MCF 10A (cell line): ENCODE measurements around the gene GPR152. TPM values are rescaled to one million over a fixed set of nuclear protein-coding genes. Genes with fewer than 3 reads are reported as not detected.
"Not testable (repeated sequence)": the region's sequence is repeated elsewhere in the genome, so short reads cannot be mapped to it uniquely, and the experiment has no call there.

Source experiments
- BruUV-seq: library from RNA; stranded (reverse); fragments of 400-500 nt; replicated peaks from 2 replicates; lab custom pipeline; 2021; lab: Mats Ljungman, UMichigan
- CTCF ChIA-PET: fragments of 300-600 bp; sonication (Branson Sonifier 250); formaldehyde crosslinking; extraction: SDS; loops from one replicate; lab custom pipeline; 2021; ENCODE audit warnings: antibody characterized with exemption, inconsistent platforms; lab: Yijun Ruan, JAX
- POLR2A ChIA-PET: fragments of 300-600, 350-650 bp; sonication (Branson Sonifier 250); formaldehyde crosslinking; extraction: SDS; loops from one replicate; lab custom pipeline; 2020; ENCODE audit warnings: antibody characterized with exemption, inconsistent platforms; lab: Yijun Ruan, JAX
- DNase-seq: peaks from one replicate; pipeline ENCODE4 v3.0.0-alpha.2; 2018; ENCODE audit not compliant: unreplicated experiment
- H3K27ac Mint-ChIP-seq: one replicate; pipeline ENCODE4 v1.8.0; 2022; ENCODE audit warnings: mild to moderate bottlenecking, low read depth, mixed read lengths; ENCODE audit not compliant: unreplicated experiment
- H3K27me3 Mint-ChIP-seq: one replicate; pipeline ENCODE4 v1.8.0; 2022; ENCODE audit warnings: mixed read lengths; ENCODE audit not compliant: insufficient read depth, unreplicated experiment
- H3K36me3 Mint-ChIP-seq: one replicate; pipeline ENCODE4 v1.8.0; 2022; ENCODE audit warnings: mild to moderate bottlenecking, moderate library complexity, mixed read lengths; ENCODE audit not compliant: insufficient read depth, unreplicated experiment
- H3K4me1 Mint-ChIP-seq: one replicate; pipeline ENCODE4 v1.8.0; 2022; ENCODE audit warnings: mixed read lengths; ENCODE audit not compliant: insufficient read depth, unreplicated experiment
- H3K4me3 Mint-ChIP-seq: one replicate; pipeline ENCODE4 v1.8.0; 2022; ENCODE audit warnings: mild to moderate bottlenecking, moderate library complexity, mixed read lengths; ENCODE audit not compliant: unreplicated experiment
- H3K9me3 Mint-ChIP-seq: one replicate; pipeline ENCODE4 v1.8.0; 2022; ENCODE audit warnings: mixed read lengths; ENCODE audit not compliant: unreplicated experiment
- intact Hi-C: fragments of 100-400 bp; cut with micrococcal nuclease; formaldehyde crosslinking; loops from 2 replicates; pipeline ENCODE4 v1.14.1; 2022
- total RNA-seq: library from RNA; stranded (reverse); gene quantifications from 2 replicates; pipeline ENCODE4 v1.2.3, GENCODE V29; 2022
- TF ChIP-seq, protein P1 (sequence below): fragments of 200-600 bp; IDR thresholded peaks from one replicate; pipeline ENCODE4 v1.8.0; 2022; ENCODE audit warnings: antibody characterized with exemption, mild to moderate bottlenecking; ENCODE audit not compliant: unreplicated experiment

GPR152 gene
- total RNA-seq, 1 experiment from 2014 or later: not detected

DNA sequence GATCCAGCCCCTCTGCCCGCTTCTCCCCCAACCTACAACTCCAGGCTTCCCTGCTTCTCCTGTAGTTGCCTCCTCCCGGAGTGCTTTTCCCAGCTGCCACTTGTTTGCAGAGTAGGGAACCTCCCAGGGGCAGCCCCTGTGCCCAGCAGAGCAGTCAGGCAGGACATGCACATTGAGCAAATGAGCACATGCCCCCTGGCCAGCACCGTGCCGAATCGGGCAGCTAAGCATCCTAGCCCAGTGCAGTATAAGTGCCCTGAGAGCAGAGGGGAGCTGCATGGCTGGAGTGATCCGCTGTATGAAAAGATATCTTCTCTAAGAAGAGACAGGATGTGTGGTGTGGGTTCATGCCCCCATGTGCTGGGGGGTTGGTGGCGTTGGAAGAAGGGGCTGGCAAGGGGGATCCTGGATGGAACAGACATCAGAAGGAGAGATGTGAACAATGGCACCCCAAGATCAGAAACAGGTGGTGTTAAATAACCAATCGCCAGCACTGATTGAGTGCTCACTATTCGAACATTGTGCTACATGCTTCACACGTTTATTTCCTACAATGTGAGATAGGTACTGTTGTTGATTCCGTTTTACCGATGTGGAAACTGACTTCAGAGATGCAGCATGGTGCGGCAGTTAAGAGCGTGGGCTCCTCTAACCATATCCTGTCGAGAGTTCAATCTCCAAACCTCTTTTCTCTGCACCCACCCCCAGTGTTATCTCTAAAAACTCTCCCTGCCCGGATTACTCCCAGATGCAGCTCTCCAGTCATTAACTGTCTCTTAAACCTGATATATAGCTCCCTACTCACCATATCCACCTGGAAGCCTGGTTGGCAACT lies 31.5 kb upstream of the GPR152 start:
- ChIA-PET POLR2A (interaction anchor here (0.9 to 2.1 kb wide), 4 partner anchors 14 to 56 kb away, joined by 3 to 11 read pairs (median 8); partner anchors contain the start of genes PITPNM1, RPS6KB2 and TMEM134), CTCF (interaction anchor here (0.7 to 0.9 kb wide), 2 partner anchors 12 to 202 kb away, joined by 3 read pairs; no protein-coding TSS in a partner anchor)
- Mint-ChIP-seq H3K36me3 (peaks cover 41% of the 10 kb centered on the region), H3K27me3 (no peaks in the 10 kb centered on the region), H3K4me3 (peak overlapping the region; percentile 90), H3K9me3 (no peaks in the 10 kb centered on the region), H3K4me1 (peaks cover 36% of the 10 kb centered on the region), H3K27ac (no peak overlapping the region)
- no peak for DNase-seq
- TF ChIP-seq, protein P1, sequence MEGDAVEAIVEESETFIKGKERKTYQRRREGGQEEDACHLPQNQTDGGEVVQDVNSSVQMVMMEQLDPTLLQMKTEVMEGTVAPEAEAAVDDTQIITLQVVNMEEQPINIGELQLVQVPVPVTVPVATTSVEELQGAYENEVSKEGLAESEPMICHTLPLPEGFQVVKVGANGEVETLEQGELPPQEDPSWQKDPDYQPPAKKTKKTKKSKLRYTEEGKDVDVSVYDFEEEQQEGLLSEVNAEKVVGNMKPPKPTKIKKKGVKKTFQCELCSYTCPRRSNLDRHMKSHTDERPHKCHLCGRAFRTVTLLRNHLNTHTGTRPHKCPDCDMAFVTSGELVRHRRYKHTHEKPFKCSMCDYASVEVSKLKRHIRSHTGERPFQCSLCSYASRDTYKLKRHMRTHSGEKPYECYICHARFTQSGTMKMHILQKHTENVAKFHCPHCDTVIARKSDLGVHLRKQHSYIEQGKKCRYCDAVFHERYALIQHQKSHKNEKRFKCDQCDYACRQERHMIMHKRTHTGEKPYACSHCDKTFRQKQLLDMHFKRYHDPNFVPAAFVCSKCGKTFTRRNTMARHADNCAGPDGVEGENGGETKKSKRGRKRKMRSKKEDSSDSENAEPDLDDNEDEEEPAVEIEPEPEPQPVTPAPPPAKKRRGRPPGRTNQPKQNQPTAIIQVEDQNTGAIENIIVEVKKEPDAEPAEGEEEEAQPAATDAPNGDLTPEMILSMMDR: no peak
- no TSS peak for BruUV-seq
- intact Hi-C loops: loop anchor here (1.0 kb wide), 1 partner anchor 22 kb away; no protein-coding TSS in a partner anchor

DNA sequence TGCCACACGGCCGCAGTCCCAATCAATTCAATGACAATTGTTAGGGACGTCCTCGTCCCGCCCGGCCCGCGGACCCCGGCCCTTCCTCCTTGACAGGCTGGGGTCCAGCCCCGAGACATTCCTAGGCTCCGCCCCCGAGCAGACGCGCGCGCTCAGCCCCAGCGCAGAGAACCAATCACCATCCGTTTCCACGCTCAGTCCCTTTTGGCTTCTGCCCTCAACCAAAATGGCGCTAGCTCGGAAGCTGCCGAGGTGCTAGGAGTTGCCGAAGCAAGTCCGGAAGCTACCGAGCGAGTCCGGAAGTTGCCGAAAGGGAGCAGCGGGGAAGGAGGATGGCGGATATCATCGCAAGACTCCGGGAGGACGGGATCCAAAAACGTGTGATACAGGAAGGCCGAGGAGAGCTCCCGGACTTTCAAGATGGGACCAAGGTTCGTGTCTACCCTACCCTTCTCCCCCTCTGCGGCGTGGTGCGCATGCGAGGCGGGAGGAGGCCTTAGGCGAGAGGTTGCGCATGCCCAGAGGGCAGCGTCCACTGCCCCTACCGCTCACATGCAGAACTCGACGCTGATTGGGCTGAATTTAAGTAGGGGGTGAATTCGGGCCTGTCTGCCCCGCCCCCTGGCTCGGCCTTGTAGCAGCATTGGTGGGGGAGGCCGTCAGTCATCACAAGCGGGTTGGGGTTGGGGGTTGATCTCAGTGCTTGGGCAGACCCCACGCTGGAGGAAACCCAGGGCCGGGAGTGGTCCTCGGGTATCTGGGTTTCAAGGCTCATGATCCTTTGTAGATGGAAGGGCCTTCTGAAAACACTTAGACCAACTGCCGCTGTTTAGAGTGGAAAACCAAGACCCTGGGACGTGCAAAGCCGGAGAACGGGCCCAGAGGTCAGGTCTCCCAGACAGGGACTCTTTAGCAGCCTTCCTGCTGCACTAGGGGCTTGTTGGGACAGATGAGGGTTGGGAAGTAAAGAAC lies 30.6 kb upstream of the GPR152 start, which contains the start of gene AIP:
Gene AIP, plus strand, starts transcription at position 200 of the 972 bp plus-strand sequence. Its CDS starts 133 bp downstream, at position 333.
- peak within 1 kb of the TSS; percentile 99 for H3K27ac Mint-ChIP-seq
- ChIA-PET CTCF (interaction anchor here (0.6 to 0.9 kb wide), 4 partner anchors 13 to 222 kb away, joined by 3 to 5 read pairs (median 3); no protein-coding TSS in a partner anchor), POLR2A (interaction anchor here (0.6 to 2.1 kb wide), 14 partner anchors 8 to 1365 kb away, joined by 3 to 11 read pairs (median 4); partner anchors contain the start of genes PITPNM1, RAD9A, RPS6KB2 and TMEM134)
- BruUV-seq: TSS peak; percentile 72
- peak within 1 kb of the TSS; percentile 90 for H3K4me3 Mint-ChIP-seq
- H3K36me3 Mint-ChIP-seq: peaks cover 31% of the 10 kb centered on the region
- H3K4me1 Mint-ChIP-seq: peaks cover 36% of the 10 kb centered on the region
- H3K27me3 Mint-ChIP-seq: no peaks in the 10 kb centered on the region
- intact Hi-C loops: loop anchor here (1.0 kb wide), 1 partner anchor 23 kb away; no protein-coding TSS in a partner anchor
- no peaks in the 10 kb centered on the region for H3K9me3 Mint-ChIP-seq
- TF ChIP-seq, protein P1: peak; percentile 15
- peak; percentile 98 for DNase-seq

DNA sequence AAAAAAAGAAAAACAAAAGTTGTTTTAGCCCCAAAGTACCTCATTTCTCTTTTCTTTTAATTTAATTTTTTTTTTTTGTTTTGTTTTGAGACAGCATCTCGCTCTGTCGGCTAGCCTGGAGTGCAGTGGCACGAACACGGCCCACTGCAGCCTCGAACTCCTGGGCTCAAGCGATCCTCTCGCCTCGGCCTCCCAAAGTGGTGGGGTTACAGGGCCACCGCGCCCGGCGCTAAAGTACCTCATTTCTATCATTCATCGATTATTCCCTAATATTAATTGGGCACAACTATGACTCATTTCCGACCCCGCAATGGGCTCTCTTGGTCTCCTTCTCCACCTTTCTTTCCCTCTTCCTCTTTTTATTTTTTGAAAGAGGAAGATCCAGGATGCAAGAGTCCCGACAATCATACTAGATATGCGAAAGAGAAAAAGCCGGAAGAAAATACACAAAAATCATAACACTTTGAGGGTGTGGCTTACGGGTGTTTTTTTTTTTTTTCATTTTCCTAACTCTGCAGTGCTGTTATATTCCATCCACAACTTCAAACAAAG lies 29.8 kb upstream of the GPR152 start:
- TSS peak; percentile 58 for BruUV-seq
- POLR2A ChIA-PET: interaction anchor here (0.6 to 2.1 kb wide), 18 partner anchors 8 to 1364 kb away, joined by 3 to 11 read pairs (median 4); partner anchors contain the start of genes PITPNM1, RAD9A, RPS6KB2 and TMEM134
- intact Hi-C loops: no loop called here

DNA sequence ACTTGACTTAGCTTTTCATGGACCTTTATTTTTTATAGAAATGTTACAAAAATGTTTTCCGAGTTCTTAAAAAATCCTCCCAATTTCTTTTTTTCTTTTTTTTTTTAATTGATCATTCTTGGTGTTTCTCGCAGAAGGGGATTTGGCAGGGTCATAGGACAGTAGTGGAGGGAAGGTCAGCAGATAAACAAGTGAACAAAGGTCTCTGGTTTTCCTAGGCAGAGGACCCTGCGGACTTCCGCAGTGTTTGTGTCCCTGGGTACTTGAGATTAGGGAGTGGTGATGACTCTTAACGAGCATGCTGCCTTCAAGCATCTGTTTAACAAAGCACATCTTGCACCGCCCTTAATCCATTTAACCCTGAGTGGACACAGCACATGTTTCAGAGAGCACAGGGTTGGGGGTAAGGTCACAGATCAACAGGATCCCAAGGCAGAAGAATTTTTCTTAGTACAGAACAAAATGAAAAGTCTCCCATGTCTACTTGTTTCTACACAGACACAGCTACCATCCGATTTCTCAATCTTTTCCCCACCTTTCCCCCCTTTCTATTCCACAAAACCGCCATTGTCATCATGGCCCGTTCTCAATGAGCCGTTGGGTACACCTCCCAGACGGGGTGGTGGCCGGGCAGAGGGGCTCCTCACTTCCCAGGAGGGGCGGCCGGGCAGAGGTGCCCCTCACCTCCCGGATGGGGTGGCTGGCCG lies 25.0 kb upstream of the GPR152 start:
- intact Hi-C loops: not testable (repeated sequence)

More for the DNA sequence above, 29.8 kb upstream of the GPR152 start:
- Mint-ChIP-seq H3K9me3 (no peaks in the 10 kb centered on the region), H3K27me3 (no peaks in the 10 kb centered on the region), H3K4me1 (peaks cover 36% of the 10 kb centered on the region), H3K36me3 (peaks cover 24% of the 10 kb centered on the region), H3K4me3 (peak overlapping the region; percentile 90), H3K27ac (peak overlapping the region; percentile 99)
- CTCF ChIA-PET: interaction anchor here (0.6 kb wide), 1 partner anchor 14 kb away, joined by 3 read pairs; no protein-coding TSS in a partner anchor
- TF ChIP-seq, protein P1: no peak
- DNase-seq: no peak

DNA sequence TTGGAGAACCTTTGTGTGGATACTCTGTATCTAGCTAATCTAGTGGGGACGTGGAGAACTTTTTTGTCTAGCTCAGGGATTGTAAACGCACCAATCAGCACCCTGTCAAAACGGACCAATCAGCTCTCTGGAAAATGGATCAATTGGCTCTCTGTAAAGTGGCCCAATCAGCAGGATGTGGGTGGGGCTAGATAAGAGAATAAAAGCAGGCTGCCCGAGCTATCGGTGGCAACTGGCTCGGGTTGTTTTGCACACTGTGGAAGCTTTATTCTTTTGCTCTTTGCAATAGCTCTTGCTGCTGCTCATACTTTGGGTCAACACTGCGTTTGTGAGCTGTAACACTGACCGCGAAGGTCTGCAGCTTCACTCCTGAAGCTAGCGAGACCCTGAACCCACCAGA lies 24.2 kb upstream of the GPR152 start:
- POLR2A ChIA-PET: interaction anchor here (1.1 kb wide), 1 partner anchor 8 kb away, joined by 3 read pairs; no protein-coding TSS in a partner anchor
- H3K4me1 Mint-ChIP-seq, H3K4me3 Mint-ChIP-seq, H3K27ac Mint-ChIP-seq, H3K9me3 Mint-ChIP-seq, DNase-seq, BruUV-seq, H3K36me3 Mint-ChIP-seq, intact Hi-C loops, H3K27me3 Mint-ChIP-seq: not testable (repeated sequence)
- CTCF ChIA-PET: interaction anchor here (0.6 to 1.2 kb wide), 3 partner anchors 9 to 186 kb away, joined by 4 to 5 read pairs (median 5); no protein-coding TSS in a partner anchor

More for the DNA sequence above, 25.0 kb upstream of the GPR152 start:
- CTCF ChIA-PET: interaction anchor here (0.6 to 1.6 kb wide), 4 partner anchors 9 to 185 kb away, joined by 4 to 8 read pairs (median 5); no protein-coding TSS in a partner anchor
- not testable (repeated sequence) for BruUV-seq, H3K9me3 Mint-ChIP-seq, H3K4me1 Mint-ChIP-seq, H3K27ac Mint-ChIP-seq, H3K4me3 Mint-ChIP-seq, DNase-seq, H3K27me3 Mint-ChIP-seq, H3K36me3 Mint-ChIP-seq
- POLR2A ChIA-PET: interaction anchor here (0.7 to 1.1 kb wide), 3 partner anchors 9 to 39 kb away, joined by 3 read pairs; no protein-coding TSS in a partner anchor
